ENCODE measurements around the gene CLINT1.

DNA sequence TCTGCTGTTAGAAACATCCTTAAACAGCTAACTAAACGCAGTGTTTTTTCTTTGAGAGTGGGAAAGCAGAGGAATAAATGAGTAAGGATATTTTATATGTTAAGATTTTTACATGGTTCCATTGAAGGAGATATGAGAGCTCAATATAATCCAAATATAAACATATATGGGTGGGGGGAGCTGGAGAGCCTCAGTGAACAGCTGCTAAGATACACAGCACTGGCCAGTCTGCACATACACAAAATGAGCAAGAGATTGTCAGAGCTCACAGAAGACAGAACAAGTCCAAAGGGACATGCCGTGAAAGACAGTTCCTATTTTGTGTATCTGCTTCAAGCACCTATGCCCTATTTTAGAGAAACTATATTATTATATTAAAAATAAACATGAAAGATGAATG is 46.9 kb downstream of the CLINT1 start:
- no peak for TF ChIP-seq CTCF (IDR thresholded peaks at IDR 0.05)
- TF ChIP-seq POLR2A (IDR thresholded peaks at IDR 0.05), result no peak
